ENCODE results near the gene SDSL. TPM values are rescaled to one million over a fixed set of nuclear protein-coding genes. Genes with fewer than 3 reads are reported as not detected.

SDSL gene
- total RNA-seq, 2 experiments from 2014 or later = 0.25 to 0.36 TPM

DNA sequence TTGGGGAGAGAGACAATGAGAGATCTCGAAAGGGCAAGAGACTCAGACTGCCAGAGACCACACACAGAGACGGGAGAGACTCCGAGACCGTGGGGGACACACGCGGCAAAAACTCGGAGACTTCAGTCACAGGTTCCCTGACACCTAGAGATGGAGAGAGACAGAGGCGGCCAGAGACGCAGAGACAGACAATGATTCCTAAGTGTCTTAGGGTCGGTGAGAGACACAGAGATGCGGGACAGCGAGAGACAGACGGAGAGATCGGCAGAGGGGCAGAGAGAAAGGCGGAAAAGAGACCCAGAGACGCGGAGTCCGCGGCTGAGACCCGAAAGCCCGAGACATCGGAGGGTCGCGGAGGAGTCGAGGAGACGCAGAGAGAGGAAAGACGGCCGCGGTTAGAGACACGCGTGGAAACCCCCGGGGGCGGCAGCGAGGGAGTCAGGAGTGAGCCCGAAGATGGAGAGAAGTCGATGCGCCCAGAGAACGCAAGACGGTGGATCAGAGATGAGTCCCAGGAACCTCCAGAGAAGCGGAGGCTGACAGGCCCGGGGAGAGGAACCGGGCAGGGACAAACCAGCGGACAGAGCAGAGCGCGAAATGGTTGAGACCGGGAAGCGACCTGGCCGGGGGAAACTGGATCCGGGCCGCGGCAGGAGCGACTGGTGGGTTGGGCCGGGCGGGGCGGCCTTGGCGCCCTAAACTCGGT, 41.7 kb downstream of the SDSL start:
- H3K9me3 Mint-ChIP-seq = no peaks in the 10 kb centered on the region
- H3K4me1 Mint-ChIP-seq = peaks cover 25% of the 10 kb centered on the region
- peak overlapping the region; percentile 30 for H3K4me3 Mint-ChIP-seq
- no peak for DNase-seq
- H3K36me3 Mint-ChIP-seq = no peaks in the 10 kb centered on the region
- peaks cover 88% of the 10 kb centered on the region for H3K27me3 Mint-ChIP-seq
- H3K27ac Mint-ChIP-seq = no peak overlapping the region

DNA sequence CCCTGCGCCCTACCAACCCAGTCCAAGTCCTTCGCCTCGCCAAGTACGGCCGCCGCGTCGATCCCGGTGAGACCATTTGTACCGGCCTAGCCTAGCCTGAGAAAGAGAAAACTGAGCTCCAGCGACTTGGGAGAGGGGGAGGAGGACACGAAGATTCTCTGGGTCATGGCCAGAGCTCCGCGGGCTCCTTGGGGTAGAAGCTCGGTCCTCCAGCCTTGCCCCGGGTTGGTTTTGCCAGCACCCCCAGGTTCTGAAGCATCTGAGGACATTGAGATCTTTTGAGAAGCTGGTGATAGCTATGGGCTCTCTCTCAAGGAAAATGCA, 42.2 kb downstream of the SDSL start:
- H3K36me3 Mint-ChIP-seq = no peaks in the 10 kb centered on the region
- H3K4me3 Mint-ChIP-seq = no peak overlapping the region
- no peak overlapping the region for H3K27ac Mint-ChIP-seq
- no peak for DNase-seq
- H3K4me1 Mint-ChIP-seq = peaks cover 25% of the 10 kb centered on the region
- no peaks in the 10 kb centered on the region for H3K9me3 Mint-ChIP-seq
- peaks cover 88% of the 10 kb centered on the region for H3K27me3 Mint-ChIP-seq

DNA sequence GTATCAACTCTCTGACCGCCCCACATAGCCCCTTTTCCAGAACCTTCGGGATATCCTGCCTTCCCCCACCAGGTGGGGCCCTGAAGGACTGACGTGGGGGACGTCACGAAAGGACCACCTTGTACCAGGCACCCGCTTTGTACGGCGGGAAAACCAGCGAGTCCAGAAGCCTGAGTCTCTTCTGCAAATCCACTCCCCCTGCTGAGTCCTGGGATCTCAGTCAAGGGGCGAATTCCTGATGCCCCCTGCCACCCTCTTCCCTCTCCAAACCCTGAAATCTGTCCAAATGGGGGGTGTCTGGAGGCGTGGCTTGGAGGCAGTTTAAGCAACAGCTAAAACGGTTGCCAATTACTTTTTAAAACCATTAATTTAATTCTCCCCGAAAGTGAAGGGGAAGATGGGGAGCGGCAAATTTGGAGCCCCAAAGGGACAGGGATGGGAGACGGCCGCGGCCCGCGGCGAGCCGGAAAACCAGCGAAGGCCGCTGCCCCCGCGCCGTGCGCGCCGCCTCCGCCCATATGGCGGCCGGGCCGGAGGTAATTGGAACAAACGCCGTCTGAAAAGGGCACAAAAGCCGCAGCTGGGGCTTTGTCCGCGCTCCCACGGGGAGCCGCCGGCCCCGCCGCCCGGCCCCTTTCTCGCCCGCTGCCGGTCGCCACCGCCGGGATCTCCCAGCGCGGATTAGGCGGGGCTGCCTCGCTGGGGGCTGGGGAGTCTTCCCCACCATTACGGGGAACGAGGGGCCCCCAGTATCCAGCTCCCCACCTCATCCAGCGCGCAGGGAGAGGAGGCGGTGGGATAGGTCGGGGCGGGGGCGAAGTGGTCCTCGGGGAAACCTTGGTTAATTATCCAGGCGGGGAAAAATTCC, 42.9 kb downstream of the SDSL start:
- DNase-seq = no peak
- H3K9me3 Mint-ChIP-seq = no peaks in the 10 kb centered on the region
- H3K4me1 Mint-ChIP-seq = peaks cover 25% of the 10 kb centered on the region
- peaks cover 91% of the 10 kb centered on the region for H3K27me3 Mint-ChIP-seq
- H3K27ac Mint-ChIP-seq = no peak overlapping the region
- no peak overlapping the region for H3K4me3 Mint-ChIP-seq
- no peaks in the 10 kb centered on the region for H3K36me3 Mint-ChIP-seq

DNA sequence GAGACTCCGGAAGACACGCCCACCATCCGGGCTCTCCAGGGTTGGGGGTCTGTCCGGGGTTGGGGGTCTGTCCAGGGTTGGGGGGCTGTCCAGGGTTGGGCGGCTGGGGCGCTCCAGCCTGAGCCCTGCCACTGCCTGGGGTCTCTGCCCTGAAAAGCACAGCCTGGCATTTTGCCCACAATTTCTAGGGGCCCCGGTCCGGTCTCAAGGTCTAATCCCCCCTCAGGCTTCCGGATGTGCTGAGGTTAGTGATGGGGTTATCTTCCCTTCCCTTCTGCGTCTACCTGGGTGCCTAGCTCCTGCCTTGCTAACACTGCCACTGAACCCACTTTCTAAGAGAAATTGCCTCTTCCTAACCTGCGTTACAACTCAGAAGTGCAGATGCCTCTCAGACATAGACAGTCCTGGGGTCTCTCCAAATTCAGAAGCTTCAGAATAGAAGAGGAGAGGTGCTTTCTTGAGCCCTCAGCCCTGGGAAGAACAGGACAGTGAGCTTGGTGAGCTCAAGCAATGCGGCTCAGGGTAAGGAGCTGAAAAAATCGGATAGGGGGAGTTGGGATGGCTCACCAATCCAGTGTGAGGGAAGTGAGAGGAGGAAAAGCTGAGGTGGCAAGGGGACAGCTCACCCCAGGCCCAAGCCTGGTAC, 43.8 kb downstream of the SDSL start:
- H3K27me3 Mint-ChIP-seq = peaks cover 93% of the 10 kb centered on the region
- no peak overlapping the region for H3K4me3 Mint-ChIP-seq

DNA sequence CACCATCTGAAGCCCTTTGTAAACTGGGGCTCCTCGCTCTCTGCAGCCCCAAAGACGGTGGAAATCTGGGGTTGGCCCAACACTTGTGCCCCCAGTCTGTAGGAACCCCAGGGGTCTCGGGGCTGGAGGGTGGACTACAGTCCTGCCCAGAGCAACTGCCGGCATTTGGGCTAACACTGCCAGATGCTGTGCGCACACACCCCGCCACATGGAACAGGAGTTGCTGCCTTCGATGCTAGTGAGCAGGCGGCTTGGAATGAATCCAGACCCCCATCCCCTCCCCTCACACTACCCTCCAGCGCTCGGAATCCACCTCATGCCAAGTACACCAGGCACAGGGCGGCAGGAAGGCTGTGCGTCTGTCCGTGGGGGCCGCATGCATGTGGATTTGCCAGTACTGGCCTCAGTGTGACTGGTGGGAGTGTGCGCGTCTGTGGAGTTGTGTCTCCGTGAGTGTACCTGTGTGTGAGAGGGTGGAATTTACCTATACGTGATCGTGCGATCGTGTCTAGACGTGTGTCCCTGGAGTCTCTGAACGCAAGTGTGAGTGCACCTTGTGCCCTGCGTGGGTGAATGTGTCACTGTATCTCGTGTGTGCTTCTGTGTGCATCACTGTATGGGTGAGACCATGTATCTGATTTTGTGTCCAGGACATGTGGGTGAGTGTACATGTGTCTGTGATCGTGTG, 44.4 kb downstream of the SDSL start:
- no peak overlapping the region for H3K4me3 Mint-ChIP-seq
- H3K36me3 Mint-ChIP-seq = no peaks in the 10 kb centered on the region
- no peak for DNase-seq
- no peaks in the 10 kb centered on the region for H3K9me3 Mint-ChIP-seq
- no peak overlapping the region for H3K27ac Mint-ChIP-seq
- peaks cover 91% of the 10 kb centered on the region for H3K27me3 Mint-ChIP-seq
- peaks cover 27% of the 10 kb centered on the region for H3K4me1 Mint-ChIP-seq

More for the DNA sequence above, 43.8 kb downstream of the SDSL start:
- H3K27ac Mint-ChIP-seq = no peak overlapping the region
- H3K4me1 Mint-ChIP-seq = peaks cover 27% of the 10 kb centered on the region
- DNase-seq = no peak
- H3K36me3 Mint-ChIP-seq = no peaks in the 10 kb centered on the region
- no peaks in the 10 kb centered on the region for H3K9me3 Mint-ChIP-seq

DNA sequence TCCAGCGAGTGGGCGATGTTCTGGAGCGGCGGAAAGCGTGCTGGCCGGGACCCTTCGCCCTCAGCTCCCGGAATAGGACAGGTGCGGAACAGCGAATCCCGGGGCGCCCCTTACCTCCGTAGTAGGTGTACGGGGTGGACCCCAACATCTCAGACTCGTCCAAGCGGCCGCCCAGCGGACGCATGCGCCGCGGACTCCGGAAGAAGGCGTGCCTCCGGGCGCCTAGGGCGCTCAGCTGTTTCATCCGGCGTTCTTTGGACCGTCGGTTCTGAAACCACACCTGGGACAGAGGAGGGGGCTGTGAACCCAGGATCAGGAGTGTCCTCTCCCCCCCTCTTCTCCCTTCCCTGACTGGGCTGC, 44.9 kb downstream of the SDSL start:
- Mint-ChIP-seq H3K36me3 (no peaks in the 10 kb centered on the region), H3K9me3 (no peaks in the 10 kb centered on the region), H3K4me3 (no peak overlapping the region), H3K4me1 (peaks cover 31% of the 10 kb centered on the region), H3K27me3 (peaks cover 91% of the 10 kb centered on the region), H3K27ac (no peak overlapping the region)
- no peak for DNase-seq

DNA sequence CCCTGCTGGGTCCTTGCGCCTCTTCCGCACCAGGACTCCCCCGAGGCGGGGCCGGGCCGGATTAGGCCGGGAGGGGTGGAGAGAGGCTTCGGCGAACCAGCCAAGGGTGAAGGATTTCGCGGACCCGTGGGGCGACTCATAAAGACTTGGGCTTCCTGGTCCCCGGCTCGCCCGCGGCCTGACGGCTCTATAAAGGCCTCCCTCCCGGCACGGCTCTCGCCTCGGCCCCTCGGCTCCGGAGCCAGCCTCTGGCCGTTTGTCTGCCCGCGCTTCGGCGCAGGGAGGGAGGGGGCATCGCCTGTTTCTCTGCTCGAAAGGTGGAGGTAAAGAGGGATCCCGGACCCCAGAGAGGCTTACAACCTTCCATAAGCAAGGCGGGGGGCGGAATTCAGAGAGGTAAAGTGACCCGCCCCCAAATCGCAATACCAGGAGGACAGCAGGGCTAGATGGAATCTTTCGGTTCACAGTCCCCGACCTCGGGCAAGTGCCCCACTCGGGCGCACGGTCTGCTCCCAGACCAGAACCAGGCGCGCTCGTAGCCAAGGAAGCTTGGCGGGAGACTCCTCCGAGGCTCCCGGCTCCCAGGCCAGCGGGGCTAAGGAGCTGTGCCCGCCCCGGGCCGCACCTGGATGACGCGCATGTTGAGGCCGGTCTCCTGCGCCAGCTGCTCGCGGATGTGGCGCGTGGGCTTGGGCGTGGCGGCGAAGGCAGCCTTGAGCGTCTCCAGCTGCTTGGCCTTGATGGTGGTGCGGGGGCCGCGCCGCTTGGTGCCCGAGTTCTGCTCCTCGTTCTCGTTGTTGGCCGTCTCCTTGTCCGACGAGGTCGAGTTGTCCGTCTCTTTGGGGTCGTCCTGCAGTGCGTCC, 45.6 kb downstream of the SDSL start:
- Mint-ChIP-seq H3K27me3 (peaks cover 92% of the 10 kb centered on the region), H3K4me1 (peaks cover 29% of the 10 kb centered on the region), H3K27ac (no peak overlapping the region), H3K36me3 (no peaks in the 10 kb centered on the region), H3K4me3 (peak overlapping the region; percentile 29), H3K9me3 (no peaks in the 10 kb centered on the region)
- no peak for DNase-seq

DNA sequence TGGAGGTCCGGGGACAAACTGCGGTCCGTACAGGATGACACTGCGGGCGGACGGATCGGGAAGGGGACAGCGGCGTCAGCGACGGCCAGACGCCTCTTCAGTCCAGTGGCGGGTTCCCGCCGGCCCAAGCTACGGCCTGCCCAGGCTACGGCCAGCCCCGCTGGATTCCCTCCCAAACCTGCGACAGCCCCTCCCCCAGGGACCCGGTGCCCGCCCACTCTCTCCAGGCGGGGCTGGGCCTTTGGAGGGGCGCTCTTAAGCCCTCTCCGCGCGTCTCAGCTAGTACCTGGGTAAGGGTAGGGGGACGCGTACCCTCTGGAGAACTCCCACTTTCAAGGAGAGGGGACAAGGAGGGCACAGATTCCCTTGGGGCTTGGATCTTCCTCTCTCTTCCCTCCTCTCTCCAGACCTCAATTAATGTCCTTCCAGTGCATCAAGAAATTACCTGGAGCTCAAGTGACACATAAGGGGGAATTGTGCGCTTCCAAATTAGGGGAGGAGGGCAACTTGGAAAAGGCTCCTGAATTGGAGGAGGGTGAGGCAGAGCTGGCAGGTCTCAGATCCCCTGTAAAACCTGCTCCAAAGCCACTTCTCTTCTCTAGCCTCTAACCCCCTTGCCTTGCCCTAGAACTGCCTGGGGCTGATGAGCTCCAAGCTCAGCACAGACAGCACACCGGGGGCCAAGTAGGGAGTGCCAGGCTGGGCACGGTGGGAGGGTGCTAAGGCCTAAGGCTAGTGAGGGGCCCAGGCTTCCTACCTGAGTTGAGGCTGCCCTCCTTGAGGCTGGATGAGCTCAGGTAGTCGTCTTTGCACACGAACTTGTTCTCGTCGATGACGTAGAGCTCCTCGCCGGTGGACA, 46.4 kb downstream of the SDSL start:
- no peaks in the 10 kb centered on the region for H3K36me3 Mint-ChIP-seq
- peaks cover 26% of the 10 kb centered on the region for H3K4me1 Mint-ChIP-seq
- H3K9me3 Mint-ChIP-seq = no peaks in the 10 kb centered on the region
- H3K27me3 Mint-ChIP-seq = peaks cover 95% of the 10 kb centered on the region
- H3K27ac Mint-ChIP-seq = no peak overlapping the region
- DNase-seq = no peak
- H3K4me3 Mint-ChIP-seq = no peak overlapping the region

DNA sequence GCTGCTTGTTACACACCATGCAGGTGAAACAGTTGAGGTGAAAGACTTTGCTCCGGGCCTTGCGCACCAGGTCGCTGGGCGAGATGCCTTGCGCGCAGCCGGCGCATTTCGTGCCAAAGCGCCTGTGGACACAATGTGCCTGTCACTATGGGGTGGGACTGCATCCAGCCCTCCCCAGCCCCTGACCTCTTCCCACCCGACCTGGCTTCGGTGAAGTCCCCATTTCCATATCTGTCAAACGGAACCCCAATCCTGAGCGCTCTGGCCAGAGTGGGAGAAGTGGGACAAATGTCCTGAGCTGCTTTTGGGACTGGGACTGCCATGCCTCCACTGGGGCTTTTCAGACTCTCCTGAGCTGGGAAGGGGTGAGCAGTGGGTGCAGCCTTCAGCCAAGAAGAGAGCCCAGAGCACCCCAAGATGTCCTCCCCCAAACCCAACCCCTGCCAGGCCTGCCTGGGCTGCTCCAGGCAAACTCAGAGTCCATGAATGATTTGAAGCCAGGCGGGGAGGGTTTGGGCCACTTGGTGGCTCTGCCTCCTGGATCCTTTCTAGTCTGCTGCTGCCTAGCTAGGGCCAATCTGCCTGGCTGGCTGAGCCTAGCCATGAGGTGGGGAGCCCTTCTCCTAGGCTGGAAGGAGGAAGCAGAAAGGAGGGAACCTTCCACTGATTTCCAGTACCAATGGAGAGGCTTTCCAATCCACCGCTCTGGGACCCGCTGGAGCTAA, 47.2 kb downstream of the SDSL start:
- Mint-ChIP-seq H3K36me3 (no peaks in the 10 kb centered on the region), H3K4me1 (peaks cover 23% of the 10 kb centered on the region), H3K27ac (no peak overlapping the region), H3K27me3 (peaks cover 95% of the 10 kb centered on the region), H3K9me3 (no peaks in the 10 kb centered on the region), H3K4me3 (no peak overlapping the region)
- no peak for DNase-seq

DNA sequence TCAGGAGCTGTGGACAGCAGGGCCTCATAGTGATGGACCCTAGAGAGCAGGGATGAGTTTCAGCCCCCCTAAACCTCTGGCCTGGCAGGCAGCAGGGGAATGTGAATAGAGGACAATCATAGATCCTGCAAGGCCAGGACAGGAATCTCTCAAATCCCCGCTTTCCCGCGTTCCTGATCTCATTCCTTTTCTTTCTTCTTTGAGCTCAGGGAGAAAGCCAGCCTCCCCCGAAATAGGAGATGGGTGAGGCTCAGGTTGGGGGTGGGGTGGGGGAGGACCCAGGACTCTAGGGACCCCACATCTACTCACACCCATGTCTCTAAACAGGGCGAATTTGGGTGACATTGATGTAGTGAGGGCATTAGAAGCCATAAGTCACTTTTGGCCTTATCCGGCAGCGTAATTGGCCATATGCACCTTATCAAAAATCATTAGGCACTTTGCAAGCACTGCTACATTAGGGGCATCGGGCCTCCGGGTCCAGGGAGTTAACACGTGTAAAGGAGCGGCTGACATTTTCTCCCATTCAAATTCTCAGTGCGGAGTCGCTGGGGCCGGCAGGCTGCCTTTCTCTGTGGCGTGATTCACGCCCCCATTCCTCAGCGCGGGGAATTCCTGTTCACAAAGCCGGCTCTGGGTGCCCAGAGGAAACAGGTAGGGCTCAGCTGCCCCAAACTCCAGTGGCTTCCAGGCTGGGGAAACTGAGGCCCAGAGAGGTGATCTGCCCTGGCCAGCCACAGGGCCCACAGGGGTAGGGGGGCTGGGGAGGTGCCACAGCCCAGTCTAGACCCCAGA, 48.0 kb downstream of the SDSL start:
- Mint-ChIP-seq H3K36me3 (no peaks in the 10 kb centered on the region), H3K4me3 (no peak overlapping the region), H3K9me3 (no peaks in the 10 kb centered on the region), H3K4me1 (peaks cover 24% of the 10 kb centered on the region), H3K27ac (no peak overlapping the region), H3K27me3 (peaks cover 96% of the 10 kb centered on the region)
- DNase-seq = no peak

DNA sequence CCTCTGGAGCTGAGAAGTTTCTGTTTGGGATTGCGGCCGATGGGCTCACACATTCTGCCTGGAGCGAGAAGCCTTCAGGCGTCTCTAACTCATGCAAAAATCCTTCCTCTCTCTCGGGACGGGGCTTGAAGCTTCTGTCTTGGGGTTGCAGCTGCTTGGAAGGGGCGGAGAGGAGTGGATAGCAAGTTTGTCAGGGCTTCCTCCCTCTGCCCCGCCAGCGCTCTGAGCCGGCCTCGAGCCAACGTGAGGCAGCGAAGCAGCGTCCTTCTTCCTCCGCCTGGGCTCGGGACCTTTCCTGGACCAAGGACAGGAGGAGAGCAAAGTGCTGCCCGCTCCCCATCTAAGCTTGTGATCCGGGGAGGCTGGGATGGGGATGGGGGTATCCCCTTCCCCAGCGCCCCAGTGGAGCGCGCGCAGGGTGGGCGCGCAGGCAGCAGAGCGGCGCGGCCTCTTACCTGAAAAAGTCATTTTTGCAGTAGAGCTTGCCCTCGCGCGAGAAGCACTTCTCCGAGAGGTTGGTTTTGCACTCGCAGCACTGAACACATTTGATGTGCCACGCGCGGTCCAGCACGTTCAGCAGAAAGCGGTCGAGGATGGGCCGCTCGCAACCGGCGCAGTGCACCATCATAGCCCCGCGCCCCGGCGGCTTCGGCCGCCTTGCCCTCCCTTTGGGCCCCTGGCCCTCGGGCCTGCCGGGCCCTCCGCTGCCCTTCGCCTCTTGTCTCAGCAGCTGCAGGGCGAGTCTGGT, 48.9 kb downstream of the SDSL start:
- peaks cover 23% of the 10 kb centered on the region for H3K4me1 Mint-ChIP-seq

DNA sequence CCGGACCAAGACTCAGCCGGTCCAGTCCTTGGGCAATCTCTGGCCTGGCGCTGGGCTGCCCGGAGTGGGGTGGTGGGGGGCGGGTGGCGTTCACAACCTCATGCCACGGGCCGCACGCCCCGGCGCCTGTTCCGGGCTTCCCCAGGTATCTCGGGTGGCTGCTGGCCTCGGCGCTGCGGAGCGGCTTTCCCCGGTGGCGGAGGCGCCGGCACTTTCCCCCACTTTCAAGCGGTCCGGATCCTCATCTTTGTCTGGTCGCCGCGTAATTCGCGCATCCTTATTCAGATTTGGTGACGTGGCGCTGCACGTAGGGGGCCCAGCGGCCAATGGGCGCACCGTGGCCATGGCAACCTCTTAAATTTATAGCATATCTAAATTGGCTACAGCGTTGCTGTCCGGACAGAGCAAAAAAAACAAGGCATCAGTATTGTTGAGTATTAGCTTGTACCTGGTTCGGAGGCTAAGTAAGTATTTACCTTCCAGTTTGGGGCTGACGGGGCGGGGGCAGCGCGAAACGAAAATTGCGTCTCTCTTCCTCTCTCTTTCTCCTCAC, 49.5 kb downstream of the SDSL start, which contains the start of gene LHX5:
Gene LHX5 (minus strand): TSS at position 253 of the 553 bp plus-strand sequence. CDS start 373 bp downstream, outside the sequence.
- H3K4me3 Mint-ChIP-seq = no peak within 1 kb of the TSS

More for the DNA sequence above, 48.9 kb downstream of the SDSL start:
- Mint-ChIP-seq H3K9me3 (no peaks in the 10 kb centered on the region), H3K27ac (no peak overlapping the region), H3K4me3 (no peak overlapping the region), H3K36me3 (no peaks in the 10 kb centered on the region), H3K27me3 (peaks cover 98% of the 10 kb centered on the region)
- no peak for DNase-seq

More for the DNA sequence above, 49.5 kb downstream of the SDSL start, which contains the start of gene LHX5:
- Mint-ChIP-seq H3K27me3 (peaks cover 95% of the 10 kb centered on the region), H3K36me3 (no peaks in the 10 kb centered on the region), H3K27ac (no peak within 1 kb of the TSS), H3K9me3 (no peaks in the 10 kb centered on the region), H3K4me1 (peaks cover 22% of the 10 kb centered on the region)
- no peak for DNase-seq

Data from activated naive CD8-positive, alpha-beta T cell treated with anti-CD3 and anti-CD28 coated beads for 36 hours (primary cell).